Mucosa of rectum (tissue), 2 donors: ENCODE measurements around the gene CTSH.
"Not testable (repeated sequence)": the region's sequence is repeated elsewhere in the genome, so short reads cannot be mapped to it uniquely, and the experiment has no call there.

ENCODE experiments used
- H3K27ac ChIP-seq, 2 donors: one replicate each; pipeline ENCODE4 v1.7.0; 2013; ENCODE audit warnings: inconsistent platforms in 2 of 2, low read depth in 2 of 2, low read length in 2 of 2
- H3K27me3 ChIP-seq, 2 donors: one replicate each; pipeline ENCODE4 v1.7.0; 2013; ENCODE audit warnings: low read length in 2 of 2; ENCODE audit not compliant: control insufficient read depth in 2 of 2, insufficient read depth in 2 of 2
- H3K36me3 ChIP-seq, 2 donors: one replicate each; pipeline ENCODE4 v1.7.0; 2013; ENCODE audit warnings: low read length in 2 of 2; ENCODE audit not compliant: control insufficient read depth in 2 of 2, insufficient read depth in 2 of 2
- H3K4me1 ChIP-seq, 2 donors: one replicate each; pipeline ENCODE4 v1.7.0; 2013; ENCODE audit warnings: low read length in 2 of 2, mild to moderate bottlenecking in 1 of 2; ENCODE audit not compliant: control insufficient read depth in 2 of 2, insufficient read depth in 2 of 2
- H3K4me3 ChIP-seq, 2 donors: one replicate each; pipeline ENCODE4 v1.7.0; 2013; ENCODE audit warnings: low read length in 2 of 2
- H3K9ac ChIP-seq, 2 donors: one replicate each; pipeline ENCODE4 v1.7.0; 2013; ENCODE audit warnings: low read length in 2 of 2, low read depth in 1 of 2, mild to moderate bottlenecking in 1 of 2
- H3K9me3 ChIP-seq, 2 donors: one replicate each; pipeline ENCODE4 v1.7.0; 2013; ENCODE audit warnings: low read length in 2 of 2; ENCODE audit not compliant: control insufficient read depth in 2 of 2
- donor health status: healthy.
- donor health status: Normal muscosa, but diverticular disease.

Gene CTSH

GRCh38 chr15:78872972-78873792 is 71.7 kb downstream of the CTSH start:
- no peaks in the 10 kb centered on the region for H3K9me3 ChIP-seq
- H3K4me1 ChIP-seq = peaks cover 15 to 17% of the 10 kb centered on the region in 2 donors
- peak overlapping the region; percentile 98 to 99 for H3K4me3 ChIP-seq
- H3K9ac ChIP-seq = peak overlapping the region; percentile 100
- H3K27me3 ChIP-seq = no peaks in the 10 kb centered on the region
- peak overlapping the region; percentile 99 to 100 for H3K27ac ChIP-seq
- no peaks in the 10 kb centered on the region for H3K36me3 ChIP-seq

GRCh38 chr15:78872155-78872971 is 72.5 kb downstream of the CTSH start, which contains the start of gene MORF4L1:
Gene MORF4L1, plus strand, starts transcription at chr15:78872890. Its CDS starts 128 bp downstream, at chr15:78873018.
- peak within 1 kb of the TSS; percentile 99 to 100 for H3K27ac ChIP-seq
- H3K27me3 ChIP-seq = no peaks in the 10 kb centered on the region
- no peaks in the 10 kb centered on the region for H3K36me3 ChIP-seq
- peak within 1 kb of the TSS; percentile 100 for H3K9ac ChIP-seq
- H3K4me1 ChIP-seq = peaks cover 9 to 15% of the 10 kb centered on the region in 2 donors
- no peaks in the 10 kb centered on the region for H3K9me3 ChIP-seq
- H3K4me3 ChIP-seq = peak within 1 kb of the TSS; percentile 98 to 99

- not testable (repeated sequence) for H3K27me3 ChIP-seq, H3K9ac ChIP-seq, H3K27ac ChIP-seq, H3K9me3 ChIP-seq, H3K36me3 ChIP-seq
- H3K4me1 ChIP-seq = peaks cover 7 to 11% of the 10 kb centered on the region in 2 donors
- peak overlapping the region in 1 of 2 donors; percentile 75 for H3K4me3 ChIP-seq
Observed at GRCh38 chr15:78871483-78872127, 73.2 kb downstream of the CTSH start.
